Lower leg skin (tissue), 4 donors: ENCODE results near the gene RAD51B. TPM values are rescaled to one million over a fixed set of nuclear protein-coding genes. Genes with fewer than 3 reads are reported as not detected.

Experiments used
- DNase-seq, 2 donors: peaks; one replicate each; pipeline ENCODE4 v3.0.0-alpha.2; 2019; ENCODE audit warnings: low spot score in 2 of 2
- H3K4me3 ChIP-seq: fragments of 200-600 bp; sonication (generic); 2 replicates; pipeline ENCODE4 v1.5.1; 2017; ENCODE audit warnings: mild to moderate bottlenecking, low read depth; ENCODE audit not compliant: poor library complexity, severe bottlenecking
- CTCF ChIP-seq, 3 donors: fragments of 450-650 bp; IDR thresholded peaks; one replicate each; pipeline ENCODE4 v1.5.1; 2016; ENCODE audit warnings: antibody characterized with exemption in 3 of 3, mild to moderate bottlenecking in 3 of 3, moderate library complexity in 2 of 3
- POLR2A ChIP-seq, 2 donors: fragments of 450-650 bp; IDR thresholded peaks; one replicate each; pipeline ENCODE4 v1.6.1; 2016 to 2017; ENCODE audit warnings: antibody characterized with exemption in 2 of 2, mild to moderate bottlenecking in 1 of 2, moderate library complexity in 1 of 2
- WGBS, 2 donors: methylation state at CpG; one replicate each; pipeline ENCODE4 v1.1.5; 2018; 5-methylcytosine and 5-hydroxymethylcytosine counted together
- intact Hi-C: fragments of 100-400 bp; cut with DNase I; formaldehyde crosslinking; loops from one replicate; pipeline ENCODE4 v1.15.0; 2023; ENCODE audit warnings: low total_unique reads
- total RNA-seq, 4 donors: library from RNA; depleted of rRNA; stranded (reverse); fragments of >200 nt; gene quantifications; one replicate each; pipeline ENCODE4 v1.1.0, GENCODE V29; 2016

RAD51B gene
- total RNA-seq, 4 donors from 2014 or later: 6.1 to 27.2 (median 13.6) TPM

DNA sequence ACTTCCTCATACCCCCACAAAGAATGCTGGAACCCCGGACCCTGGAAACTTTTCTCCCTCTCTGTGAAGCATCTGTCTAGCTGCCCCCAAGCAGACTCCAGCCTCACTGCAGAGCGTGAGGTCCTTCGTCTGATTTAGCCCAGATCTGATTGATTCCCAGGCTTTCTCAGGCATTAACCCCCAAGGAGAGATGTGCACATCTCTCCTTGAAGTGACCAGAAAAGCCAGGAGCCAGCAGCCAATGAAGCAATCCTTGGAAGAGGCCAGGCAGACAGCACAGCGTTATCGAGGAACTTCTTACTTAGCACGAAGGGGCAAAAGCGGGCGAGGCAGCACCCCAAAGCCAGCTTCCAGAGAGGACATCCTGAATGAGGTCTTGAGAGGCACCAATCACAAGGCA, 872.6 kb downstream of the RAD51B start:
- intact Hi-C loops: no loop called here

DNA sequence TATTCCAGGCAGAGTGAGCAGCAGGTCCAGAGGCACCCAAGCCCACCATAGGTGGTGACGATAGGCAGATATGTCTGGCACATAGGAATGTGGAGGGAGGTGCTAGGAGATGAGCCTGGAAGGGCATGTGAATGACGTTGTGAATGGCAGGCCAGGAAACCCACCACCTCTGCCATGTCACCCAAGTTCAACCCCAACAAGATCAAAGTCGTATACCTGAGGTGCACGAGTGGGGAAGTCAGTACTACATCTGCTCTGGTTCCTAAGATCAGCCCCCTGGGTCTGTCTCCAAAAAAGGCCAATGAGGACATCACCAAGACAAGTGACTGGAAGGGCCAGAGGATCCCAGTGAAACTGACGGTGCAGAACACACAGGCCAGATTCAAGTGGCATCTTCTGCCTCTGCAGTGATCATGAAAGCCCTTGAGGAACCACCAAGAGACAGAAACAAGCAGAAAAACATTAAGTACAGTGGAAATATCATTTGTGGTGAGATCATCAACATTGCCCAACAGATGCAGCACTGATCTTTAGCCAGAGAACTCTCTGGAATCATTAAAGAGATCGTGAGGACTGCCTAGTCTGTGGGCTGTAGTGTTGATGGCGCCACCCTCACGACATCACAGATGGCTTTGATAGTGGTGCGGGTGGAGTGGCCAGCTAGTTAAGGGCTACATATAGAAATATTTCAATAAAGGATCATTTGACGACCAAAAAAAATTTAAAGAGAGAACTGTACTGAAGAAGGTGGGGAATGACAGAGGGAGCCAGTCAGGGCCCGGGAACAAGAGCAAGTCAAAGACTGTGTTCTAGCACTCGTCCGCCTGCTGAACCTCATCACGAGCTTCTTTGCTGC, 873.6 kb downstream of the RAD51B start:
- no peak for DNase-seq
- TF ChIP-seq CTCF (IDR thresholded peaks at IDR 0.05): no peak
- TF ChIP-seq POLR2A (IDR thresholded peaks at IDR 0.05): no peak
- intact Hi-C loops: no loop called here
- WGBS, 2 donors: 64 to 79% methylated on average over 14 of the region's 14 CpGs
- H3K4me3 ChIP-seq: no peak overlapping the region

More for the DNA sequence above, 872.6 kb downstream of the RAD51B start:
- no peak for TF ChIP-seq POLR2A (IDR thresholded peaks at IDR 0.05)
- TF ChIP-seq CTCF (IDR thresholded peaks at IDR 0.05): no peak
- 68 to 74% methylated on average over 8 of the region's 8 CpGs for WGBS, 2 donors
- no peak overlapping the region for H3K4me3 ChIP-seq
- DNase-seq: no peak

DNA sequence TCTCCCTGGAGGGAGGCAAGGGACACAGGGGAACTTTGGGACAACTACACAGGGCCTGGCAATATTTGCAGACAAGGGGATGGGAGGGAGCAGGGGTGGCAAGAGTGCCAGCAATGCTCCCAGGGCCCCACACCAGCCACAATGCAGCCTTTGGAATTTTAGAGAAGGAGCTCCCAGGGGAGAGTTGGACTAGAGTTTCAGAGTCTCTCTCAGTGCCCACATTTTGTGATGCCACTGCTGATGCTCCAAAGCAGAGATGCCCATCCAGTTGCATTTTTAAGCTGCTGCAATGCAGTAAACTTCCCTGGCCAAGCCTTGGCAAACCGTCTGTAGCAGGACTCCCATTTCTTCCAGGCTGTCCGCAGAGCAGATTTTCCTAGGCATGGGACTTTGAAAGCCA, 874.3 kb downstream of the RAD51B start:
- WGBS, 2 donors: 44 to 61% methylated on average over 2 of the region's 2 CpGs

DNA sequence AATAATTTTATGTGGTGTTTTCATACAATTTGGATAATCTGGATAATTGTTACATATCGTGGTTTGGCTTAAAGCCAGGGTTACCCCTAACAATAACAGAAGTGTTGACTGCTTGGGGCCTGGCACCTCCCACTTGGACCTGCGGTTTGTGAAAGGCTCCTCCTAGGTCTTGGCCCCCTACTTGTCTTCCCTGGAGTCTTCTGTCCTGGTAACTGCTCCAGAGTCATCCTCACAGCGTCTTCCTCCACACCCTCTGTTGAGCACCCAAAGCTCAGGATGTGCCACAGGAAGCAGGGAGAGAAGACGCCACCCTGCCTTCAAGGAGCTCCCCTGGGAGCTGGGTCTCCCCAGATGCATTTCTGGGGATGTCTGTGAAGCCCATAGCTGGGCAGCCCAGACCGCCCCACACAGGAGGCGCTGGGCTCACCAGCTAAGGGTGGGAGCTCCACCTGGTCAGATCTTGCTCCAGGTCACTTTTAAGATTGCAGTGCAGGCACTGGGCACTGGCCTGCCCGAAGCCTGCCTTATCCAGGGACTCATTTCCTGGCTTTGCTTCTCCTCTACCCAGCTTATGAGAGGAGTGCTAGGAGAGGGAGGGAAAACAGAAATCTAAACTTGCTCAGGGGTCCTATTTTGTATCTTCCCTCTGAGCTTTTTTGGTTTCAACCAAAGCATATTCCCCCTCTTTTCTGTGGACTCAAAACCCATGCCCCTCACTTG, 875.1 kb downstream of the RAD51B start:
- TF ChIP-seq POLR2A (IDR thresholded peaks at IDR 0.05) (no peak), CTCF (IDR thresholded peaks at IDR 0.05) (no peak)
- no peak overlapping the region for H3K4me3 ChIP-seq
- WGBS, 2 donors: 71 to 77% methylated on average over 6 to 7 of the region's 7 CpGs
- DNase-seq: peak in 1 of 2 donors; percentile 81
- intact Hi-C loops: no loop called here

More for the DNA sequence above, 874.3 kb downstream of the RAD51B start:
- intact Hi-C loops: no loop called here
- no peak overlapping the region for H3K4me3 ChIP-seq
- TF ChIP-seq CTCF (IDR thresholded peaks at IDR 0.05) (no peak), POLR2A (IDR thresholded peaks at IDR 0.05) (no peak)
- DNase-seq: no peak

- intact Hi-C loops: no loop called here
- peak; percentile 80 to 92 for DNase-seq
- H3K4me3 ChIP-seq: no peak overlapping the region
- WGBS, 2 donors: 57 to 61% methylated on average over 7 of the region's 7 CpGs
- TF ChIP-seq CTCF (IDR thresholded peaks at IDR 0.05) (no peak), POLR2A (IDR thresholded peaks at IDR 0.05) (no peak)
Observed at GRCh38 chr14:68695326-68695768, 875.8 kb downstream of the RAD51B start.
